Activated T-cell treated with anti-CD3 and anti-CD28 coated beads, Interleukin-2, amount 50 U/mL, for 48 hours (primary cell): ENCODE measurements around the gene ADCYAP1R1.
A peak's percentile ranks its signal among the peaks of the same experiment; 100 is the strongest.

ENCODE experiments used
- DNase-seq, 2 experiments: peaks; one replicate each; pipeline ENCODE4 v3.0.0-alpha.2; 2020

Gene ADCYAP1R1

DNA sequence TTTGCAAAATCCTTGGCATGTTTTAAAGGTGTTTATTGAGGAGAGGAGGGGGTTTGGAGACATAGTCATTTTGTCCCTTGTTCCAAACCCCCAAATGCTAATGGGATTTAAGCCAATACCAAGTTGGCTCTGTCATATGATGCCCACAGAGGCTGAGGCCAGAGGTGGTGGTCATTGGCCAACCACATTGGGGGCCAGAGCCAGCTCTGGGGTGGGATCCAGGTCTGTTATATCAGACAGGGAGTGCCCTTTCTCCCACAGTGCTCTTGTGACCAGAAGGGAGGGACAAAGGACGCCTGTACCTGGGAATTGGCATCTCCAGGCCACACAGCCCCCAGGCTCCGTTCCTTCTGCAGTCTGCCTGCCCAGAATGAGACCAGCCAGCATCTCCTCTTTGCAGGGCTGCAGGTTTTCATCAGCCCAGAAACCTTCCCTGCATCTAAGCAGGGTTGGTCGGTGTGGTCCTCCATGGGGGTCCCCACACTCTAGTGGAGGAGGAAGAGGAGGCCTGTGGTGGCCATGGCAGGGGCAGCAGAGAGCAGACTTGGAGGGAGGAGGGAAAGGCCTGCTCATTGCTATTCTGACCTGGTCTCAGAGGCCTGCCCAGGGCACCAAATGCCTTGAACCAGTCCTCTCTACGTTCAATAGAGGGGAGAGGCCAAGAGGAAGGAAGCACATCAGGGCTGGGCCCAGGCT lies 17.9 kb downstream of the ADCYAP1R1 start:
- no peak for DNase-seq

DNA sequence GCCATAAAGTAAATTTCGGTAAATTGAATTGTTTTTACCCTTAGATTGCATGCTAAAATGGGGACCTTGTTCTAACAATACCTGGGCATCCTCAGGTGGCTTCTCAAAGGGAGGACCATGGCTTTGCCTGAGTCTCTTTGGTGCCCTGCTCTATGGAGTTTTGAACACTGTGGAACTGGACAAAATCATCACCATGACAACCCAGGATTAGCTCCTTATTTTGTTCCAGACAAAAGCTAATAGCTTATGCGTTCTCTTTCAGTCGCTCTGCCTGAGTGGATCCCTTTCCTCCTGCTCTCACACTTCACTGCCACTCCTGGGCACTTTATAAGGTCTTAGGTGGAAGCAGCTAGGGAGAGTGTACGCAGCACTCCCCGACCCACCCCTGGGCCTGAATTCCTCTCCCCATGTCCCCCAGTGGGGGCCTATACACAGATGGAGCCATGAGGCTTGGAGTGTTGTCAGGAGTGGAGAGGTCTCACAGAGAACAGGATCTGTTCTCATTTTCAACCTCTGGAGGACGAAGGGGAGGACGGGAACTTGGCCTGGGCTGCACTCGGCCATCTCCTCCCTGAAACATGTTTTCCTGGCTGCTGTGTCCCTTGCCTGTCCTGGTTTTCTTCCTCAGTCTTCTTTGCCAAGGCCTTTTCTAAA lies 19.0 kb downstream of the ADCYAP1R1 start:
- no peak for DNase-seq

DNA sequence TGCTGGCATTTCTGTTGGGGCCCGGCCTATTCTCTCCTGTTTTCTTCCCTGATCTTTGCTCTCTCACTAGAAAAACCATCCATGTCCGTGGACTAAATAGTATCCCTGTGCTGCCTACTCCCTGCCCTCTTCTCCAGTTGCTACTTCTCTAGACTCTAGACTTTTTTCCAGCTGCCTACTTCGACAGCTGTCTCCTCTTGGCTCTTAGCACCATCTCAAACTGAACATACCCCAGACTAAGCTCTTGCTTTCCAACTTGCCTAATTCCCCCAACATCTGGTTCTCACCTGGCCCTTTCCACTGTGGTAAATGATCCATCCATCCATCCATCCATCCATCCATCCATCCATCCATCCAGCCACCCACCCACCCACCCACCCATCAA lies 19.5 kb downstream of the ADCYAP1R1 start:
- no peak for DNase-seq

DNA sequence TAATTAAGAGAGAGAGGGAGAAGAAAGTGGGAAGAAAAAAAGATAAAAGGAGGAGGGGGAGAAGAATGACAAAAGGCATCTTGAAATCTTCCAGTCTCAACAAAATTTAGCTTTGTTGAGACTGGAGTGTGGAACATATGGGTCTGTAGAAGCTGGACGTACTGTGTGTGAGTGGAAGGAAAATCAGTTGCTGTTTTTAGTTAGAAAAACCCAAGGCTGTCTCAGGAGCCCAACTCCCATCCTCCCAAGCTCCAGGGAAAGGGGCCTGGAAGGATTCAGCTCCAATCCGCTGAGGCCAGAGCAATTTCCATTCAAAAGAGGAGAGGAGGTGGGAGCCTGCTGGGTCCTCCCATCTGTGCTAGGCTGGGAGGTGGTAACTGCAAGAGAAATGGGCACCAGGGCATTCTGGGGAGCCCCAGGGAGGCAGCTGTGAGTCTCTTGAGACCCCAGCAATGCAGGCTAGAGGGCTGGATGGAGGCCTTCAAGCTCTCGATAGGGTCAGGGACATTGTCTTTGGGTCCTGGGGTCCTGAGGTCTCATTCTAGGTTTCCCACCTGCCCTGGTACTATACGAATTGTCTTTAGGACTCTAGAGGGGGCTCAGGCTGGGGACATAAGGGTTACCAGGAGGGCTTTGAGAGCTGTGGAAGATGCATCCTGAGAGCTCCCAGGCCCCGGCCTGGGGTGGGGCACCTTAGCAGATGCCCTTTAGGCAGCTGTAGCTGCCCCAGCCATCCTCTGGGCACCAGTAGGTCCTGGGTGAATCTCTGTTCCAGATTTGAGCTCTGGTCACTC lies 21.4 kb downstream of the ADCYAP1R1 start:
- no peak for DNase-seq

DNA sequence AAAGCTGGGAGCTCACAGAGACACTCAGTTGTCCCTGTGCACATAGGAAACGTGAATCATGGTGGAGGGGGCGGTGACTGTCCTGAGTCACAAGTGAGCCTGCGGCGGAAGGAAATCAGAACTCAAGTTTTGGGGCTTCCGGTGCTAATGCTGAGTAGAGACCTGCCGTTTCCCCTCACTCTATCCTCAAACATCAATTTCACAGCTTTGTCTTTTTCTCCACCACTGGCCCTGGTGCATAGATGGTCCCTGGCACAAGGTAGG lies 21.9 kb downstream of the ADCYAP1R1 start:
- peak in 1 of 2 experiments; percentile 29 for DNase-seq

DNA sequence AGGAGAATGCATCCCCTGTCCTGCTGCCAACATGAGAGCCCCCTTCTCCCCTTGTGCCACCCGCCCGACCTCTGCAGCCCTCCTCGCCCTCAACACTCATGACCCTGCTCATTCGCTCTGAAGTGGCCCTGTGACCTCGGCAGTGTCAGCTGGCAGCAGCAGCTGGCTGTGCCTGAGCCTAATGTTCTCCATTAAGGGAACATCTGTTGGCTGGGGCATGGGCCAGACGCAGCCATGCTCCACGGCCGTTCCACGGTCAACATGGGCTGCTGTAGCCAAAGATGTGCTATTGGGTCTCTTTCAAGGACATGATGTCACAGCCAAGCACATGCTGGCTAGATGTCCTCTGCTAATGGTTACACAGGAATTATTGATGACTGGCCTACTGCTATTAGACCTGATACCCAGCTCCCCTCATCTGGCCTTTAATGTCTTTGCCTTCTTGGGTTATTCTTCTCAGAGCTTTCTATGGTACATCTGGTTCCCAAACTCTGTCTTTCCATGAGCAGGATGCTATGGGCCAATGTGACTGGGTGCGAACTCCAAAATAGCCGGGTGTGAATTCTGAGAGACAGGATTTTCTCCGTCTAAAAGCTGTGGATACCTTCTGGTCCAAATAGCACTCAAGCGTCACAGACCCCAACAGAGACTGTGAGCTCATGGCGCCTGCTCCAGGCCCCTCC lies 22.4 kb downstream of the ADCYAP1R1 start:
- no peak for DNase-seq

DNA sequence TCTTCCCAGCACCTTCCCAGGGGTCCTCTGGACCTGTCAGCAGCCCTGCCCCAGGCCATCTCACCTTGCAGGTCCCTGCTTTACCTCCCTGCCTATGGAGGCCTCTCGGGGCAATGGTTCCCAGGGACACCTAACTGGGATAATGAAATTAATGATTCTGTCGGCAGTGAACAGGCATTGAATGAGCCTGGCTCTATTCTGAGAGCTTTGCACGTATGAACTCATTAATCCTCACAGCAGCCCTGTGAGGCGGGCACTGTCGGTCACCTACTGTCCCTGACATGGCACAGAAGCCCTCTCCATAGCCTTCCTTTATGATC lies 22.9 kb downstream of the ADCYAP1R1 start:
- DNase-seq = no peak

DNA sequence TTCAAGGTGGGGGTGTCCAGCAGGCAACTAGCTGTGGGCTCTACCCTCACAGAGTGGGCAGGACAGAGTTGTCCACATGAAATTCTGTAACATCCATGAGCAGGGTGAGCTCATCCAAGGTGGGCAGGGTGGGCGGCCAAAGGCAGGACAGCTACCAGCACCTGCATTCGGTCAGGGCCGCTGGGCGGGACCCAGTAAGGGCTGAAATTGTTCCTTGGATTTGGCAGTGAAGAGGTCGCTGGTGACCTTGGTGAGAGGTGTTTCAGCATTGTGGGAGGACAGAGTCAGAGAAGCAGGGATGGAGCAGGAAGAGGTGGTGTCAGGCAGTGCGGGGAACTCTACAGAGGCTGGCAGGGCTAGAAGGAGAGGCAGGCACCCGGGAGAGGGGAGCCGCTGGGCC lies 23.9 kb downstream of the ADCYAP1R1 start:
- no peak for DNase-seq

DNA sequence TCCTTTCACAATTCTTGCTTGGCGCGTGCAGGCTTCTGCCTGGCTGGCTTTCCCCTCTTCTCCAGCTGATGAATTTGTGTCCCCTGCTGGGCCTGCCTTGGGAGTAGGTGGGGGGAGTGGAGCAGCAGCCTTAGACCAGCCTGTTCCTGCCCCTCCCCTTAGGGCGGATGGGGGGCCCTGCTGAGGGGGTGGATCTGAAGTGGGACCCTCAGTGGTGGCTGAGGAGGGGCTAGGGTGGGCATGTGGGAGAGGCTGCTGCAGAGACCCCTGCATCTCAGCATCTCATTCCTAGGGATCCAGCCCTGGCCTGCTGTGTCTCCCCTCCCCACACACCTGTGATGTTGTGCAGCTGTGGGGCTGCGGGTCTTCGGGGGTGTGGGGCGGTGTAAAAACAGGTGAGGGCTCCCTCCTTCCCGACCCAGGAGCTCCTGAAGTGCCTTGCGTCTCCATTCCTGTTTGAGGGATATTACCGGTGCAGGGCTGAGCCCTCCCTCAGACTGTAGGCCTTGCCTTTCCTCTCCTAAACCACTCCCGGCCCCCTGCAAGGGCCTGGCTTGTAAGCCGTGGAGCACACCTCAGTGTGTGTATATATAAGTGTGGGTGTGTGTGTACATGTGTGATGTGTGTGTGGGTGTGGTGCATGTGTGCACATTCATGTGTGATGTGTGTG lies 24.7 kb downstream of the ADCYAP1R1 start:
- DNase-seq = no peak

DNA sequence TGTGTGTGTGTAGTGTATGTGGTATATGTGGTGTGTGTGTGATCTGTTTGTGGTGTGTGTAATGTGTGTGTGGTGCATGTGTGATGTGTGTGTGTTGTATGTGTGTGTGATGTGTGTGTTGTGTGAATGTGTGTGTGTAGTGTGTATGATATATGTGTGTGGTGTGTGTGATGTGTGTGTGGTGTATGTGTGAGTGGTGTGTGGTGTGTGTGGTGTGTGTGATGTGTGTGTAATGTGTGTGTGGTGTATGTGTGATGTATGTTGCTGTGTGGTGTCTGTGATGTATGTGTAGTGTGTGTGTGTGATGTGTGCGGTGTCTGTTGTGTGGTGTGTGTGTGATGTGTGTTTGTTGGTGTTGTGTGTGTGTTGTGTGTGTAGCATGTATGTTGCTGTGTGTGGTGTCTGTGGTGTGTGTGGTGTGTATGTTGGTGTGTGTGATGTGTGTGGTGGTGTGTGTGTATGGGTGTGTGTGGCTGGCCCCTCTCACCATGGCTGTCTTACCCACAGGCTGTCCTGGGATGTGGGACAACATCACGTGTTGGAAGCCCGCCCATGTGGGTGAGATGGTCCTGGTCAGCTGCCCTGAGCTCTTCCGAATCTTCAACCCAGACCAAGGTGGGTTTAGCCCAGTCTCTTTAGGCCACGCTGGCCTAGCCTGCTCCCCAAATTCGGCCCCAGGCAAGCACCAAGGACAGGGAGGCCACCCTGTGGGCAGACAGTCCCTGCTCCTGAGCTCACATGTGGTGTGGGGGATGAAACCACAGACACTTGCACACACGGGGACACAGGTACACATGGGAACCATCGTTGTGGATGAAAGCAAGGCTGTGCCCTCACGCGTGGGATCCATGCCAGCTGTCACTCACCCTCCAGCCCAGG lies 25.6 kb downstream of the ADCYAP1R1 start:
- DNase-seq = no peak

DNA sequence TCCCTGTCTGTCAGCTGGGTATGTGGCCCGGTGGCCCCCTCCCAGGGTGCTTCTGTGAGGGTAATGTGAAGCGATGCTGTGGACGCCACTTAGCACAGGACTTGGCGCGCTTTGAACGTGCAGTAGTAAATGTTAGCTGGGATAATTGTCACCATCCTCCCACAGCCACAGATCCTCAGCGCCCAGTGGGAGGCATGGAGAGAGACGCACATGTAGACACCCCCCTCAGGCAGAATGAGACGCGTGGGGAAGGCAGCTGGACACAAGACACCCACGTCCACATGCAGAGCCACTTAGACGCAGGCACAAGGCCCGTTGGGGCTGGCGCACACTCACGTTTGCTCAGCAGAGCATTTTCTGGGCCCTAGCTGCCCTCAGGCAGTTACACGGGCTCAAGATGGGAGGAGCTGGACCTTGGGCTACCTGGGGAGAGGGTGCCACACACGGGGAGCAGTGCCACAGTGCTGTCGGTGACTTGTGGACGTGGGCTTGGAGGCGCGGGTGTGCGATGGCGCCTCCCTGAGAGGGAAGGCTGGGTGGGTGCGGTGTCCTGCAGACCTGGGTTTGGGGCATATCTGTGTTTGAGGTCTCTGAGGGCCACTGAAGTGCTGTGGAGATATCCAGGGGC lies 26.4 kb downstream of the ADCYAP1R1 start:
- no peak for DNase-seq

DNA sequence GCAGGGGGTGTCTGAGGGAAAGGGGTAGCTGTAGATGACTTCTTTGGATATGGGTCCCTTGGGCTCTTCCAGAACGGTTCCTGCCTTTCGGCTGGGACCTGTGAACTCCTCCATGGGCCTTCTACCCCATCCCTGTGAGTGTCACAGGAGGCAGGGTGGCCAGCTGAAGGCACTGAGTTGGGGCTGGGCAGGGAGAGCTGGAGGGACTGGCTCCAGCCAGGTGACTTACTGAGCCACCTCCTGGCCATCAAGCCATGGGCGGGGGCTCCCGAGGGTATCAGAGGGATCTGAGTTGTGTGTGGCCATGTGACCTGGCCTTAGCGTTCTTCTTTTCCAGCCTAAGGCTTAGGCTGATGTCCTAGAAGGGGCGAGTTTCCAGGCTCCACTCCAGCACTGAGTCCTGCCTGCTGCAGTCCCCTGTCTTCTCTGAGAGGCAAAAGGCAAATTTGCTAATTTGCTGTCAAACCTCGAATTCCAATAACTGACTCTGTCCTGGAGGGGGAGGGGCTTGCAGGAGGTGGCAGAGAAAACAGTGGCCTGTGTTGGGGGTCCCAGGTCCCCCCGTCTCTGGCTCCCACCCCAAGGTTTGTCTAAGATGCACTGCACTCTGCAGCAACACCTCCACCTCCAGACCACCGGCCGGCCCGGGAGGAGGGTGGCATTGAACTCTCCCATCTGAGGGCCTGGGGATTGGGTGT lies 27.2 kb downstream of the ADCYAP1R1 start:
- DNase-seq = no peak

DNA sequence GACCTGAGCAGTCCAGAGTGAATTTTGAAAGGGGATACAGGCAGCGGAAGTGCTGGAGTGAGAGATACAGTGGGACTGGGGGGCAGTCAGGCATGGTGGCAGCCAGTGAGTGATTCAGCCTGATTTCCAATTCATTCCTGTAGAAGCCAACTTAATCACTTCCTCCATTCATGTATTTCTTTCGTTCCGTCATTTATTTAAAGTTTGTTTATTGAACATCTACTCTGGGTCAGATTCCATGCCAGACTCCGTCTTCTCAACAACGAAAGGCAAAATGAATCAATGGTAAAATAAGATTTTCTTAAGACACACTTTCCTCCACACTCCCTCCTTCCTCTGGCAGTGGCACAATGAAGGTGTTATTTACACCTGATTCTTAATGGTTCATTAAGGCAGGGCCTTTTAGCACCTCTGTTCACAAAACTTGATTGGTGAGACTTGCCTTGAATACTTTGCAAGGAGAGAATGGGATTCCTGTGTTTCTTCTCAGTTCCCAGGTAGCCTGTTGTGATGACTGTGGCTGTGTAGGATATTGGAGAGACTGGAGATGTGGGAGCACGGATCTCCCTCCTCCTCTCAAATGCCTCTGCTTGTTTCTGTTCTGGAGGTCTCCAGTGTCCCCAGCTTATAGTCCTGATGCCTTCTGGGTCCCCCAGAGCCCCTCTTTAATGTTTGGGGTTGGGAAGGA lies 27.9 kb downstream of the ADCYAP1R1 start:
- DNase-seq = no peak

DNA sequence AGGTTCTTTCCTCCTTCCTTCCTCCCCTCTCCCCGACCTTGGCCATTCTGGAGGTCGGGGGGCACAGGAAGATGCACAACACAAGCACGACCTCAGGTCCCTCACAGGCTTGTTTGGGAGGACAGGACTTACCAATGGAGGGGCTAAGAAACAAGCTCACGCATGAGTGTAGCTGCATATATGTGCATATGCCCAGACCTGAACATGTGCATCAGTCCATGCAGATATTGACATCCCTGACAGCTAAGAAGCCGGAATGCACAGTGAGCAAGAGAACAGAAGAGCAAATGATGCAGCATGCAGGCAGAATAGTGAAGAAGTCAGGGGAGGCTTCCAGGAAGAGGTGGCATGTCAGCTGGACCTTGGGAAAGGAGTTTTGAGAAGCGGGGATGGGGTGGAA lies 28.7 kb downstream of the ADCYAP1R1 start:
- DNase-seq = no peak

DNA sequence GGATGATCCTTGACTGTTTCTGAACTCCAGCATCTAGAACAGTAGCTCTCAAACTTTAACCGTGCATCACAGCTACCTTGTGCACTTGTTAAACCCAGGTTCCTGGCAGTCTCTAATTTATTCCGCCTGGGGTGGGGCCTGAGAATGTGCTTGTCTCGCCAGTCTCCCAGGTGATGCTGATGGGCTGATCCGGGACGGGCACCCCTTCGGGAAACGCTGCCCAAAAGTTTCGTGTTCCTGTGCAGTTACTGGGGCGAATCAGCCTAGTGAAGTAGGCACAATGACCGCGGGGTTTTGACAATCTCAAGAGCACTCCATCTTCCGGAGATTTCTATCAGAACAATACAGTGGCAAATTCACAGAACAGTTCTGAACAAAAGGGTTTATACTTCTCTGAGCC lies 29.9 kb downstream of the ADCYAP1R1 start:
- no peak for DNase-seq

DNA sequence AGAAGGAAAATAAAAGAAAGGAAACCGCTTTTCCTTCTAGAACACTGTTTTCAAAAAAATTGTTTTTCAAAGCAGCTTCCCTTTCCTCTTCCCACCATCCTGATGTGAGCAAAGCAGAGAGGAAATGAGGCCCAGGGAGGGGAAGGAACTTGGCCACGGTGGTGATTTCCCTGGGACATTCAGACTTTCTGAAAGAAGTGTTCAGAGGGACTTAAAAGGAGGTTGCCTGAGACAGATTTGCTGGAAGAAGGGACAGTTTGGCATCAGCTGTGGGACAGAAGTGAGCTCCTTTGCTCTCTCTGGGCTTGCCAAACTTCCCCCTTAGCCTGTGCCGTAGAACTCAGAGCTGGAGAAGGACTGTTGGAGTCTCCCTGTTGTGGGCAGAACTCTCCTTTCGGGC lies 30.3 kb downstream of the ADCYAP1R1 start:
- DNase-seq = no peak

DNA sequence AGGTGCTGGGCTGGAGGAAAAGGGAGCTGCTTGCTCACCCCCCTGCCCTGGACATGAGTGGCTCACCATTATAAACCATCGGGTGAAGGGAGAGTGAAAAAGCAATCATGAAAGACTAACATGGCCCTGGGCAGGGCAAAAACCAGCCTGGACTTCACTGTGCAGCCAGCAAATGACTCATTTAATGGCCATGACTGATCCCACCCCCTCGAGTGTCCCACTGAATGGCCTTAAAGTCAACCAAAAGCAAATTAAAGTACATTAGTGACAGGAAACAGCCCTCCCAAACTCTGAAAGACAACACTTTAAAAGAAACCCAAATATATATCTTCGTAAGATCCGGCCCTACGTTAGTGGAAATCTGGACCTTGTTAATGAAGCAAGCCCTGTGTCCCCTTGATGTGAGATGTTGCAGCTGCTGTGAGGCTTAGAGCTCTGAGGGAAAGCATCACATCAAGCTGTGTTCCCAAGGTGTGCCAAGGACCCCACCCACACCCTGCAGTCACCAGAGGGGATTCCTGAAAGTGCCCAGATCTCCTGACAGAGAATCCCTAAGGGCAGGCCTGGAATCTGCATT lies 31.2 kb downstream of the ADCYAP1R1 start:
- no peak for DNase-seq

DNA sequence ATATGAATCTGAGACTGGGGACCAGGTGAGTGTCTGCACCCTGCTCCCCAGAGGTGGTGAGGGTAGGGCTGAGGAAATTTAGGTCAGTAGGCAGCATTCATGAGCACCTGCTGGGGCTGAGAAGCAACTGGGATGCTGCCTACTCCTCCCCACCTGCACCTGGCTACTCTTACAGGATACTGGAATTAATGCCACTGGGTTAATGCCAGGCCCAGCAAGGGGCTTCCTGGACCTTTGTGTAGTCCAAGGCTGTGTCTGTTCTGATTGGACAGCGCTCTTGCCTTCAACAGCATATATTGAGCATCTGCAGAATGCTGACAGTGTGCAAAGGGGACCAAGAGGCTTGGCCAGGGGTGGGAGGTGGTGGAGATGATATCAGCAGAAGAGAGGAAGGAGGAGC lies 32.1 kb downstream of the ADCYAP1R1 start:
- no peak for DNase-seq

DNA sequence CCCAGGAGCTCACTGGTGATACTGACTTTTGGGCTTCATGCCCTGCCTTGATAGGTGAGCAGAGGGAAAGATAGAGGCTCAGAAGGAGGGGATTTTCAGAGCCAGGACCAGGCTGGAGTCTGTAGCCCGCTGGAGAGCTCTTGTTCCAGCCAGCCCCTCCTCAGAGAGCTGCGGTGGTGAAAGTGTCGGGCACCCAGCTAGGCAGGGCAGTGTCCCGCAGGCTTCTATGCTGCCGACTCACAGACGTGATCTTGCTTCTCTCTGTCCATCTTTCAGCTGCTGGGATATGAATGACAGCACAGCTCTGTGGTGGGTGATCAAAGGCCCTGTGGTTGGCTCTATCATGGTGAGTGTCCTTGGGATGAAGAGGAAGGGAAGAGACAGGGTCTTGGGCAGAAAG lies 35.2 kb downstream of the ADCYAP1R1 start:
- DNase-seq = no peak

DNA sequence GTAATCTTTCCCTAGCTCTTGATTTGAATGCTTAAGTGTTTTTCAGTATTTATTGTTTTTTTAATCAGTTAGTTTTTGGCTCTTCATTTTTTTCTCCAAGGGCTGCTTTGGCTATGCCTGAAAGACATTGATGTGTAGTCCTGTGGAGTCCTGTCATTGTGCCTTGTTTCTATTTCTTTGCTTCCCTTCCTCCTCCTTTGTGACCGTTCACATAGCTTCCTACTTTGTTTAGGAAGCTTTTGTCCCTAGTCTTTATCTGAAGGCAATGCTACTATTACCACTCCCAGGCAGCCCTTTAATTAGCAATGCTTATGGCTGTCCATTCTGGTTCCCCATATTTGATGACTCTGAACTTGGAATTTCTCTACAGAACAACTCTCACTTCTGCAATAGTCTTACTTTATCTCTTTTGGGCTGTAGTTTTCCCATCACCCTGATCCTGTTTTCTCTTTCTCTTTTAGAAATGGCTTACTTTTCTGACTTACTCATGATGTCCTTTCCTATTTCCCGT lies 39.9 kb downstream of the ADCYAP1R1 start:
- DNase-seq = no peak
